NCI-H748 (cell line): ENCODE measurements around the gene BEND3.
"Not testable (repeated sequence)": the region's sequence is repeated elsewhere in the genome, so short reads cannot be mapped to it uniquely, and the experiment has no call there.

Experiments used
- DNase-seq: peaks from one replicate; lab custom pipeline; 2025; ENCODE audit not compliant: unreplicated experiment; lab: John Stamatoyannopoulos, UW

The BEND3 gene

GRCh38 chr6:107045826-107046675 lies 69.3 kb downstream of the BEND3 start:
- DNase-seq = peak; percentile 92

GRCh38 chr6:107033126-107033525 lies 82.2 kb downstream of the BEND3 start:
- DNase-seq = no peak

GRCh38 chr6:107032051-107032450 lies 83.3 kb downstream of the BEND3 start:
- no peak for DNase-seq

GRCh38 chr6:107030151-107030550 lies 85.2 kb downstream of the BEND3 start:
- DNase-seq = no peak

GRCh38 chr6:107026965-107027364 lies 88.3 kb downstream of the BEND3 start:
- DNase-seq = no peak

- no peak for DNase-seq
Observed at GRCh38 chr6:107021446-107022185, 93.7 kb downstream of the BEND3 start.

- no peak for DNase-seq
Observed at GRCh38 chr6:107020239-107020638, 95.1 kb downstream of the BEND3 start.

GRCh38 chr6:107019628-107020027 lies 95.7 kb downstream of the BEND3 start:
- DNase-seq = not testable (repeated sequence)

- DNase-seq = no peak
Observed at GRCh38 chr6:107019047-107019446, 96.3 kb downstream of the BEND3 start.
